OCI-LY3 (cell line): ENCODE data around the gene NDUFV2.
"Not testable (repeated sequence)": the region's sequence is repeated elsewhere in the genome, so short reads cannot be mapped to it uniquely, and the experiment has no call there.

ENCODE experiments used
- H2AFZ ChIP-seq: fragments of 200-600, 300-600 bp; shearing (Covaris generic); 2 replicates; pipeline ENCODE4 v1.6.0; 2014; ENCODE audit warnings: antibody characterized with exemption, low read depth, low read length
- H3K27ac ChIP-seq: fragments of 200-600, 300-600 bp; sonication (generic); 2 replicates; pipeline ENCODE4 v1.5.1; 2014; ENCODE audit warnings: mild to moderate bottlenecking, low read length, moderate library complexity, mixed read lengths
- H3K27me3 ChIP-seq: fragments of 200-600, 300-600 bp; sonication (generic); 2 replicates; pipeline ENCODE4 v1.6.1; 2014; ENCODE audit warnings: low read depth, low read length, mixed read lengths
- H3K36me3 ChIP-seq: fragments of 200-600, 300-600 bp; sonication (generic); replicated peaks from 2 replicates; pipeline ENCODE3; 2014; ENCODE audit warnings: low read depth, low read length, mixed read lengths
- H3K4me1 ChIP-seq: fragments of 300-600, 200-600 bp; sonication (generic); 2 replicates; pipeline ENCODE4 v1.6.1; 2014; ENCODE audit warnings: low read length, mixed read lengths
- H3K4me2 ChIP-seq: fragments of 200-600, 300-600 bp; sonication (generic); 2 replicates; pipeline ENCODE4 v1.6.1; 2014; ENCODE audit warnings: low read length, mixed read lengths
- H3K4me3 ChIP-seq: fragments of 300-600, 200-600 bp; sonication (generic); 2 replicates; pipeline ENCODE4 v1.5.1; 2014; ENCODE audit warnings: antibody characterized with exemption, mild to moderate bottlenecking, low read length, moderate library complexity
- H3K79me2 ChIP-seq: fragments of 300-600, 200-600 bp; shearing (Covaris generic); 2 replicates; pipeline ENCODE4 v1.6.1; 2014; ENCODE audit warnings: mild to moderate bottlenecking, low read length, mixed read lengths
- H3K9ac ChIP-seq: fragments of 300-600, 200-600 bp; shearing (Covaris generic); 2 replicates; pipeline ENCODE4 v1.6.0; 2014; ENCODE audit warnings: mild to moderate bottlenecking, low read length, moderate library complexity
- H3K9me3 ChIP-seq: fragments of 200-600, 300-600 bp; shearing (Covaris generic); 2 replicates; pipeline ENCODE4 v1.6.1; 2014; ENCODE audit warnings: low read length, mixed read lengths; ENCODE audit not compliant: insufficient read depth
- H4K20me1 ChIP-seq: fragments of 200-600, 300-600 bp; sonication (generic); 2 replicates; pipeline ENCODE4 v1.6.1; 2016; ENCODE audit warnings: low read length, mixed read lengths; ENCODE audit not compliant: insufficient read depth
- EZH2phosphoT487 ChIP-seq: fragments of 200-600 bp; shearing (Covaris generic); IDR thresholded peaks from 2 replicates; pipeline ENCODE4 v1.6.1; 2018; ENCODE audit warnings: antibody characterized with exemption, mixed run types, low read depth
- TF ChIP-seq, protein P1 (sequence below): fragments of 200-600, 300-600 bp; sonication (generic); IDR thresholded peaks from 2 replicates; pipeline ENCODE4 v1.5.1; 2014; ENCODE audit warnings: antibody characterized with exemption, low read length, low read depth

NDUFV2 gene

DNA sequence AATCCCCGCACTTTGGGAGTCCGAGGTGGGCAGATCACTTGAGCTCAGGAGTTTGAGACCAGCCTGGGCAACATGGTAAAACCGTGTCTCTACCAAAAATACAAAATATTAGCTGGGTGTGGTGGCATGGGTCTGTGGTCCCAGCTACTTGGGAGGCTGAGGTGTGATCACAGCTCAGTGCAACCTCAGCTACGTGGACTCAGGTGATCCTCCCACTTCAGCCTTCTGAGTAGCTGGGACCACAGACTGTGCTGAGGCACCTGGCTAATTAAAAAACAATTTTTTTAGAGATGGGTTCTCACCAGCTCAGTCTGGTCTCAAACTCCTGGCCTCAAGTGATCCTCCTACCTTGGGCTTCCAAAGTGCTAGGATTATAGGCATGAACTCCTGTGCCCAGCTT is 57.5 kb downstream of the NDUFV2 start:
- Histone ChIP-seq H3K27ac (no peak overlapping the region), H3K36me3 (peaks cover 53% of the 10 kb centered on the region), H3K27me3 (no peaks in the 10 kb centered on the region), H3K79me2 (peaks cover 99% of the 10 kb centered on the region), H2AFZ (no peak overlapping the region), H3K9me3 (peaks cover 12% of the 10 kb centered on the region; the same call in 1 of the 2 replicates), H3K4me1 (no peaks in the 10 kb centered on the region), H3K4me2 (no peak overlapping the region), H4K20me1 (peaks cover 85% of the 10 kb centered on the region), H3K9ac (no peak overlapping the region), H3K4me3 (no peak overlapping the region)
- TF ChIP-seq, protein P1, sequence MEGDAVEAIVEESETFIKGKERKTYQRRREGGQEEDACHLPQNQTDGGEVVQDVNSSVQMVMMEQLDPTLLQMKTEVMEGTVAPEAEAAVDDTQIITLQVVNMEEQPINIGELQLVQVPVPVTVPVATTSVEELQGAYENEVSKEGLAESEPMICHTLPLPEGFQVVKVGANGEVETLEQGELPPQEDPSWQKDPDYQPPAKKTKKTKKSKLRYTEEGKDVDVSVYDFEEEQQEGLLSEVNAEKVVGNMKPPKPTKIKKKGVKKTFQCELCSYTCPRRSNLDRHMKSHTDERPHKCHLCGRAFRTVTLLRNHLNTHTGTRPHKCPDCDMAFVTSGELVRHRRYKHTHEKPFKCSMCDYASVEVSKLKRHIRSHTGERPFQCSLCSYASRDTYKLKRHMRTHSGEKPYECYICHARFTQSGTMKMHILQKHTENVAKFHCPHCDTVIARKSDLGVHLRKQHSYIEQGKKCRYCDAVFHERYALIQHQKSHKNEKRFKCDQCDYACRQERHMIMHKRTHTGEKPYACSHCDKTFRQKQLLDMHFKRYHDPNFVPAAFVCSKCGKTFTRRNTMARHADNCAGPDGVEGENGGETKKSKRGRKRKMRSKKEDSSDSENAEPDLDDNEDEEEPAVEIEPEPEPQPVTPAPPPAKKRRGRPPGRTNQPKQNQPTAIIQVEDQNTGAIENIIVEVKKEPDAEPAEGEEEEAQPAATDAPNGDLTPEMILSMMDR = no peak
- TF ChIP-seq EZH2phosphoT487 = no peak

DNA sequence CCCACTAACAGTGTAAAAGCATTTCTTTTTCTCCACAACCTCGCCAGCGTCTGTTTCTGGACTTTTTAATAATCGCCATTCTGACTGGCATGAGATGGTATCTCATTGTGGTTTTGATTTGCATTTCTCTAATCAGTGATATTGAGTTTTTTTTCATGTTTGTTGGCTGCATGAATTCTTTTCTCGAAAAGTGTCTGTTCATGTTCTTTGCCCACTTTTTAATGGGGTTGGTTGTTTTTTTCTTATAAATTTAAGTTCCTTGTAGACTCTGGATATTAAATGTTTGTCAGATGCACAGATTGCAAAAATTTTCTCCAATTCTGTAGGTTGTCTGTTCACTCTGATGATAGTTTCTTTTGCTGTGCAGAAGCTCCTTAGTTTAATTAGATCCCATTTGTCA is 60.2 kb downstream of the NDUFV2 start:
- Histone ChIP-seq H4K20me1 (peaks cover 66% of the 10 kb centered on the region), H3K36me3 (peaks cover 43% of the 10 kb centered on the region), H3K79me2 (peaks cover 84% of the 10 kb centered on the region), H3K9me3 (peaks cover 16% of the 10 kb centered on the region; the same call in 1 of the 2 replicates)
- not testable (repeated sequence) for H3K27me3 ChIP-seq, H3K4me3 ChIP-seq, H3K4me2 ChIP-seq, H3K4me1 ChIP-seq, H2AFZ ChIP-seq, H3K27ac ChIP-seq, H3K9ac ChIP-seq

DNA sequence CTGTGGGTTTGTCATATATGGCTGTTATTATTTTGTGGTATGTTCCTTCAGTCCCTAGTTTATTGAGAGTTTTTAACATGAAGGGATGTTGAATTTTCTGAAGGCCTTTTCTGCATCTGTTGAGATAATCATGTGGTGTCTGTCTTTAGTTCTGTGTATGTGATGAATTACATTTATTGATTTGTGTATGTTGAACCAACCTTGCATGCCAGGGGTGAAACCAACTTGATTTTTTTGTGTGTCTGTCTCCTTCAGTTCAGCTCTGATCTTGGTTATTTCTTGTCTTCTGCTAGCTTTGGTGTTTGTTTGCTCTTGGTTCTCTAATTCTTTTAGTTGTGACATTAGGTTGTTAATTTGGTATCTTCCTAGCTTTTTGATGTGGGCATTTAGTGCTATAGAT is 61.6 kb downstream of the NDUFV2 start:
- H3K27ac ChIP-seq, H3K4me3 ChIP-seq, H3K4me2 ChIP-seq, H3K9ac ChIP-seq, H2AFZ ChIP-seq, H3K4me1 ChIP-seq, H3K27me3 ChIP-seq: not testable (repeated sequence)
- Histone ChIP-seq H3K9me3 (peaks cover 16% of the 10 kb centered on the region; the same call in 1 of the 2 replicates), H3K36me3 (peaks cover 36% of the 10 kb centered on the region), H4K20me1 (peaks cover 53% of the 10 kb centered on the region), H3K79me2 (peaks cover 79% of the 10 kb centered on the region)

DNA sequence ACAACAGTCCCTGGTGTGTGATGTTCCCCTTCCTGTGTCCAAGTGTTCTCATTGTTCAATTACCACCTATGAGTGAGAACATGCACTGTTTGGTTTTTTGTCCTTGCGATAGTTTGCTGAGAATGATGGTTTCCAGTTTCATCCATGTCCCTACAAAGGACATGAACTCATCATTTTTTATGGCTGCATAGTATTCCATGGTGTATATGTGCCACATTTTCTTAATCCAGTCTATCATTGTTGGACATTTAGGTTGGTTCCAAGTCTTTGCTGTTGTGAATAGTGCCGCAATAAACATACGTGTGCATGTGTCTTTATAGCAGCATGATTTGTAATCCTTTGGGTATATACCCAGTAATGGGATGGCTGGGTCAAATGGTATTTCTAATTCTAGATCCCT is 63.4 kb downstream of the NDUFV2 start:
- peaks cover 27% of the 10 kb centered on the region for H3K36me3 ChIP-seq
- not testable (repeated sequence) for H3K4me2 ChIP-seq, H2AFZ ChIP-seq, H3K4me1 ChIP-seq, H3K9ac ChIP-seq, H3K4me3 ChIP-seq, H3K27me3 ChIP-seq, H3K27ac ChIP-seq
- peaks cover 16% of the 10 kb centered on the region; the same call in 1 of the 2 replicates for H3K9me3 ChIP-seq
- peaks cover 46% of the 10 kb centered on the region for H4K20me1 ChIP-seq
- peaks cover 76% of the 10 kb centered on the region for H3K79me2 ChIP-seq

DNA sequence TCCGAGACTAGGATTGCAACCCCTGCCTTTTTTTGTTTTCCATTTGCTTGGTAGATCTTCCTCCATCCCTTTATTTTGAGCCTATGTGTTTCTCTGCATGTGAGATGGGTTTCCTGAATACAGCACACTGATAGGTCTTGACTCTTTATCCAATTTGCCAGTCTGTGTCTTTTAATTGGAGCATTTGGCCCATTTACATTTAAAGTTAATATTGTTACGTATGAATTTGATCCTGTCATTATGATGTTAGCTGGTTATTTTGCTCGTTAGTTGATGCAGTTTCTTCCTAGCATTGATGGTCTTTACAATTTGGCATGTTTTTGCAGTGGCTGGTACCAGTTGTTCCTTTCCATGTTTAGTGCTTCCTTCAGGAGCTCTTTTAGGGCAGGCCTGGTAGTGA is 67.0 kb downstream of the NDUFV2 start:
- peaks cover 20% of the 10 kb centered on the region for H3K4me1 ChIP-seq
- not testable (repeated sequence) for H2AFZ ChIP-seq, H3K4me2 ChIP-seq, H3K27ac ChIP-seq, H3K27me3 ChIP-seq, H3K4me3 ChIP-seq, H3K9me3 ChIP-seq, H3K9ac ChIP-seq
- peaks cover 14% of the 10 kb centered on the region for H3K36me3 ChIP-seq
- peaks cover 77% of the 10 kb centered on the region for H3K79me2 ChIP-seq
- peaks cover 51% of the 10 kb centered on the region for H4K20me1 ChIP-seq

DNA sequence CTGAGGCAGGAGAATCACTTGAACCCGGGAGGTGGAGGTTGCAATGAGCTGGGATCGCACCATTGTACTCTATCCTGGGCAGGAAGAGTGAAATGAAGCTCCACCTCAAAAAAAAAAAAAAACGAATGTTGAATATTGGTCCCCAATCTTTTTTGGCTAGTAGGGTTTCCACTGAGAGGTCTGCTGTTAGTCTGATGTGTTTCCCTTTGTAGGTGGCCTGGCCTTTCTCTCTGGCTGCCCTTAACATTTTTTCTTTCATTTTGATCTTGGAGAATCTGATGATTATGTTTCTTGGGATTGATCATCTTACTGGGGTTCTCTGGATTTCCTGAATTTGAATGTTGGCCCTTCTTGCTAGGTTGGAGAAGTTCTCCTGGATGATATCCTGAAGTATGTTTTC is 69.4 kb downstream of the NDUFV2 start:
- not testable (repeated sequence) for H3K9me3 ChIP-seq, H2AFZ ChIP-seq, H3K4me2 ChIP-seq, H3K9ac ChIP-seq, H3K4me3 ChIP-seq, H3K27me3 ChIP-seq, H3K27ac ChIP-seq
- Histone ChIP-seq H3K36me3 (peaks cover 16% of the 10 kb centered on the region), H4K20me1 (peaks cover 65% of the 10 kb centered on the region), H3K4me1 (peaks cover 20% of the 10 kb centered on the region), H3K79me2 (peaks cover 90% of the 10 kb centered on the region)
